ENCODE results near the gene RANBP3.
"Not testable (repeated sequence)": the region's sequence is repeated elsewhere in the genome, so short reads cannot be mapped to it uniquely, and the experiment has no call there.

RANBP3 gene

DNA sequence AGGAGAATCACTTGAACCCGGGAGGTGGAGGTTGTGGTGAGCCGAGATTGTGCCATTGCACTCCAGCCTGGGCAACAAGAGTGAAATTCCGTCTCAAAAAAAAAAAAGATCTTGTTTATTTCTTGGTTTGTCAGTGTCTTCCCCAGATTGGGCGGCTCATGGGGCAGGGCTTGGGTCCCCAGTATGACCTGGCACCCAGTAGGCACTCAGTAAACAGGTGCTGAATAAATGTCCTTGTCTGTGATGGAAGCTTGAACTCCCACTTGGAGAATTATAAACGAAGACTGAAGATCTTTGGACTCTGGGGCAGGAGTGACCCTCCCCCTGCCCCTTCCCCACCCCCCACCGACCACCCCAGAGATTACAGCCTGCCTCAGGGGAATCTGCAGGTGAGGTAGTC, 97.7 kb downstream of the RANBP3 start:
- TF ChIP-seq, protein P1, sequence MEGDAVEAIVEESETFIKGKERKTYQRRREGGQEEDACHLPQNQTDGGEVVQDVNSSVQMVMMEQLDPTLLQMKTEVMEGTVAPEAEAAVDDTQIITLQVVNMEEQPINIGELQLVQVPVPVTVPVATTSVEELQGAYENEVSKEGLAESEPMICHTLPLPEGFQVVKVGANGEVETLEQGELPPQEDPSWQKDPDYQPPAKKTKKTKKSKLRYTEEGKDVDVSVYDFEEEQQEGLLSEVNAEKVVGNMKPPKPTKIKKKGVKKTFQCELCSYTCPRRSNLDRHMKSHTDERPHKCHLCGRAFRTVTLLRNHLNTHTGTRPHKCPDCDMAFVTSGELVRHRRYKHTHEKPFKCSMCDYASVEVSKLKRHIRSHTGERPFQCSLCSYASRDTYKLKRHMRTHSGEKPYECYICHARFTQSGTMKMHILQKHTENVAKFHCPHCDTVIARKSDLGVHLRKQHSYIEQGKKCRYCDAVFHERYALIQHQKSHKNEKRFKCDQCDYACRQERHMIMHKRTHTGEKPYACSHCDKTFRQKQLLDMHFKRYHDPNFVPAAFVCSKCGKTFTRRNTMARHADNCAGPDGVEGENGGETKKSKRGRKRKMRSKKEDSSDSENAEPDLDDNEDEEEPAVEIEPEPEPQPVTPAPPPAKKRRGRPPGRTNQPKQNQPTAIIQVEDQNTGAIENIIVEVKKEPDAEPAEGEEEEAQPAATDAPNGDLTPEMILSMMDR (IDR thresholded peaks at IDR 0.05; ENCODE audit: insufficient read depth, low read length, poor library complexity, severe bottlenecking) = no peak
- H3K36me3 ChIP-seq (ENCODE audit: control insufficient read depth, insufficient read depth, low read length) = no peaks in the 10 kb centered on the region
- no peaks in the 10 kb centered on the region for H3K27me3 ChIP-seq (replicated peaks; ENCODE audit: control insufficient read depth, insufficient read depth, low read length)
- DNase-seq (ENCODE audit: extremely low read depth, insufficient read length) = no peak
- H3K4me3 ChIP-seq (replicated peaks; ENCODE audit: low read depth, low read length) = no peak overlapping the region

DNA sequence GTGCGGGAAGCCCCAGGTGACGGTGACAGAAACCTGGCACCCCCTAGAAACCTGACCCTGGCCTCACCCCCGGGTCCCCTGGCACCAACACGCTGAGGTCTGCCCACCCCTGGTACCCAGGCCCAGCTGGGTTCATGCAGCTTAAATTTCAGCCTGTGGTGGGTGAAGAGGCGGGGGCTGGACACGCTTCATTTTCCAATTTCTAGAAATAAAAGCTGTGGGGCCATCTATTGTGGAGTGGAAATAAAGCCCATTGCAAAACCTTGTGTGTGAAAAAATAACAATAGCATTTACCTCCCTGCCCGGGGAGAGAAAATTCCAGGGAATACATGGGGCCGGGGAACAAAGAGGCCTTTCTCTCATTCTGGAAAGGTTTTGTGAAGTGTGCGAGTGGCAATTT, 100.1 kb downstream of the RANBP3 start:
- H3K4me3 ChIP-seq (replicated peaks; ENCODE audit: low read depth, low read length) = no peak overlapping the region
- TF ChIP-seq, protein P1 (IDR thresholded peaks at IDR 0.05; ENCODE audit: insufficient read depth, low read length, poor library complexity, severe bottlenecking) = no peak
- DNase-seq (ENCODE audit: extremely low read depth, insufficient read length) = no peak
- H3K27me3 ChIP-seq (replicated peaks; ENCODE audit: control insufficient read depth, insufficient read depth, low read length) = no peaks in the 10 kb centered on the region
- H3K36me3 ChIP-seq (ENCODE audit: control insufficient read depth, insufficient read depth, low read length) = no peaks in the 10 kb centered on the region

DNA sequence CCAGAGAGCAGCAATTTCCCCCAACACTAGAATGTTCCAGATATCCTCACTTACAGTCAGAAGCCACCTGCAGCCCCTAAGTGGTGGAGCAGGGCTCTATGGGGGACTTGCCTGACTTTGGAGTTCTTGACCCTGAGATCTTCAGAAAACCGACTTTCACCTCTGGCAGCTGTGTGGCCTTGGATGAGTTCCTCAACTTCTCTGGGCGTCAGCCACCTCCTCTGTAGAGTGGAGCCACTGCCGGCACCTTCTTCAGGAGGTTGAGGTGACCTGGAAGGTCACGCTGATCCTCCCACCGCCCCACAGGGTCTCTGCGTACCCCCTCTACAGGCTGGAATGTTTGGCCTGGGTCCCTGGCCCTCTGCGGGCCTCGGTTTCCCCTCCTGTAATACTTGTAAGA, 100.5 kb downstream of the RANBP3 start:
- Histone ChIP-seq H3K27me3 (replicated peaks; ENCODE audit: control insufficient read depth, insufficient read depth, low read length) (no peaks in the 10 kb centered on the region), H3K36me3 (ENCODE audit: control insufficient read depth, insufficient read depth, low read length) (no peaks in the 10 kb centered on the region), H3K4me3 (replicated peaks; ENCODE audit: low read depth, low read length) (no peak overlapping the region)
- TF ChIP-seq, protein P1 (IDR thresholded peaks at IDR 0.05; ENCODE audit: insufficient read depth, low read length, poor library complexity, severe bottlenecking) = no peak
- DNase-seq (ENCODE audit: extremely low read depth, insufficient read length) = no peak

DNA sequence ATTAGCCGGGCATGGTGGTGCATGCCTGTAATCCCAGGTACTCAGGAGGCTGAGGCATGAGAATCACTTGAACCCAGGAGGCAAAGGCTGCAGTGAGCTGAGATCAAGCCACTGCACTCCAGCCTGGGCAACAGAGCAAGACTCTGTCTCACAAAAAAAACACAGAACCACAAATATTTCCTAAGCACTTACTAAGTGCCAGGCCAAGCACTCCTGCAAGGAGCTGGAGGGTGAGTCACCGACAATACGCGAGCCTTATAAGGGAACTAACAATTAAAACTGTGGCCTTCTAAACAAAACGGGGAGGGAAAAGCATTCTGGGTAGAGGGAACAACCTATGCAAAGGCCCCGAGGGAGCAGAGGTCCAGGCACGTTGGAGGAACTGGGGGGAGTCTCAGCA, 103.4 kb downstream of the RANBP3 start:
- not testable (repeated sequence) for H3K36me3 ChIP-seq (ENCODE audit: control insufficient read depth, insufficient read depth, low read length); H3K4me3 ChIP-seq (replicated peaks; ENCODE audit: low read depth, low read length); DNase-seq (ENCODE audit: extremely low read depth, insufficient read length); H3K27me3 ChIP-seq (replicated peaks; ENCODE audit: control insufficient read depth, insufficient read depth, low read length)

DNA sequence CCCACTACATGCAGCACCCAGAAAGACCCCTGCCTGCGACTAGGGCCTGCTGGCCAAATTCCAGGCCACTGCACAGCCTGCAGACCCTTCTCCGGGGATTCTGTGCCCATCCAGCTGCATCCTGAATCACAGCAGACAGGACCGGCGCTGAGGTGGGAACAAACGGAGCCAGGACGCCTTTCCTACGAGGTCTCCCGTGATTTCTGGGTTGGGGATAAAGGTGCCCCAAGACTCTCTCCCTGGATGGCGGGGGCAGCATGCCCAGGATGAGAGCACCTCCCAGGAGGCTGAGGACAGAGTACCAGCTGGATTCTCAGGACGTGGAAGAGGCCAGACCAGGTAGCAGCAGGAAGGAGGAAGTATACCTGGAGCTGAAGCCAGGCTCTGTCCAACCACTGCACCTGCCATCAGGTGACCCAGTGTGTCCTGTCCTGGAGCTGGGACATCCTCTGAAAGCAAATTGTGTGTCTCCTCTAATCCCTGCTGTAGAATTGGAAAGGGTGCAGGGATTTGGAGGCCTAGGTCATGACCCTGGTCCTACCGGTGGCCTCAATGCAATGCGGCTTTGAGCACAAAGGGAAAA, 104.2 kb downstream of the RANBP3 start:
- H3K27me3 ChIP-seq (replicated peaks; ENCODE audit: control insufficient read depth, insufficient read depth, low read length) = no peaks in the 10 kb centered on the region
- no peaks in the 10 kb centered on the region for H3K36me3 ChIP-seq (ENCODE audit: control insufficient read depth, insufficient read depth, low read length)
- no peak overlapping the region for H3K4me3 ChIP-seq (replicated peaks; ENCODE audit: low read depth, low read length)
- TF ChIP-seq, protein P1 (IDR thresholded peaks at IDR 0.05; ENCODE audit: insufficient read depth, low read length, poor library complexity, severe bottlenecking) = no peak
- DNase-seq (ENCODE audit: extremely low read depth, insufficient read length) = no peak

DNA sequence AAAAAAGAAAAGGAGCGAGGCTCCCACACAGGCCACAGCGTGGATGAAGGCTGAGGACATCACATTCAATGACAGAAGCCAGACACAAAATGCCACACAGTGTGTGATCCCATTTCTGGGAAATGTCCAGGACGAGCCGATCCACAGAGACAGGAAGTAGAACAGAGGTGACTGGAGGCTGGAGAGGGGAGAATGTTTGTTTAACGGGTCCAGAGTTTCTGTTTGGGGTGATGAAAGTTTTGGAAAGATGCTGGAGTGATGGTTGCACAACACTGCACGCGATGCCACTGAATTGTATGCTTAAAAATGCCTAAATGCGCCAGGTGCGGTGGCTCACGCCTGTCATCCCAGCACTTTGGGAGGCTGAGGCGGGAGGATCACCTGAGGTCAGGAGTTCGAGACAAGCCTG, 107.0 kb downstream of the RANBP3 start:
- H3K36me3 ChIP-seq (ENCODE audit: control insufficient read depth, insufficient read depth, low read length) = no peaks in the 10 kb centered on the region
- no peak overlapping the region for H3K4me3 ChIP-seq (replicated peaks; ENCODE audit: low read depth, low read length)
- H3K27me3 ChIP-seq (replicated peaks; ENCODE audit: control insufficient read depth, insufficient read depth, low read length) = no peaks in the 10 kb centered on the region
- DNase-seq (ENCODE audit: extremely low read depth, insufficient read length) = no peak
- TF ChIP-seq, protein P1 (IDR thresholded peaks at IDR 0.05; ENCODE audit: insufficient read depth, low read length, poor library complexity, severe bottlenecking) = no peak
